ENCODE data around the gene SAMSN1. TPM values are rescaled to one million over a fixed set of nuclear protein-coding genes. Genes with fewer than 3 reads are reported as not detected.

SAMSN1 gene
- polyA plus RNA-seq, 1 of the 3 experiments (the other 2 are of a cell fraction): not detected

DNA sequence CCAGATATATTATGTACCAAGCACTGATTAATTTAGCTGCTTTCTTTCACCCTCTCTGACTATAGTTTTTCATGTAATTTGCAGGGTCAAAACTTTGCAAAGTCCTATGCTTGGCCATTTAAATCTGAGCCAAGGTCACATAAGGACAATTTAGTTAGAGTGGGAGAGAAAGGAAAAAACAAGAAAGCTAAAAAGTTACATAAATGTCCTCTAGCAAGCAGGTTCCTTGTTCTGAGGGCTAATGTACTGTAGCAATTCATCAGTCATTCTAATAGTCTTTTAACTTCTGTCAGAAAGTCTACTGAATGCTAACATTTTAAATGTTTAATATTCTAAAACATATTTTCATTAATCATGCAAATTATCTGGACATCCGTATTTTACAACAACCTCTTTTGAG lies 68.3 kb downstream of the SAMSN1 start:
- H2AFZ ChIP-seq (ENCODE audit: low read depth): no peak overlapping the region
- no peaks in the 10 kb centered on the region for H4K20me1 ChIP-seq (ENCODE audit: insufficient read depth)
- CTCF ChIA-PET: no interaction called here
- WGBS (ENCODE audit: low lambda C conversion rate): 2% methylated on average over 1 of the region's 1 CpG
- DNase-seq: no peak
- no peak overlapping the region for H3K4me3 ChIP-seq (ENCODE audit: low read depth in 2 of 2, low read length in 1 of 2)
- H3K9me3 ChIP-seq: no peaks in the 10 kb centered on the region
- no peaks in the 10 kb centered on the region for H3K9me2 ChIP-seq
- no peaks in the 10 kb centered on the region for H3K79me2 ChIP-seq (ENCODE audit: insufficient read depth)
- no peaks in the 10 kb centered on the region for H3K36me3 ChIP-seq (replicated peaks in 1 of 2; ENCODE audit: control insufficient read depth in 1 of 2, insufficient read depth in 2 of 2, low read length in 1 of 2)
- H3K27me3 ChIP-seq (ENCODE audit: insufficient read depth): no peaks in the 10 kb centered on the region; the same call in 1 of the 2 replicates
- POLR2A ChIA-PET: no interaction called here
- no peaks in the 10 kb centered on the region for H3F3A ChIP-seq (replicated peaks; ENCODE audit: insufficient read depth)
- no peaks in the 10 kb centered on the region for H3K4me1 ChIP-seq (ENCODE audit: control insufficient read depth in 1 of 2, insufficient read depth in 2 of 2, low read depth in 1 of 2, low read length in 1 of 2)
- no peak overlapping the region for H3K9ac ChIP-seq
- no peak overlapping the region for H3K4me2 ChIP-seq
- no peak overlapping the region for H3K27ac ChIP-seq (ENCODE audit: low read depth in 2 of 2, low read length in 1 of 2)
- TF ChIP-seq FOXM1 (IDR thresholded peaks at IDR 0.05; ENCODE audit: low read depth) (no peak), RCOR1 (IDR thresholded peaks at IDR 0.05; ENCODE audit: low read length) (no peak), RFX5 (IDR thresholded peaks at IDR 0.05; ENCODE audit: low read length) (no peak), CTCF (IDR thresholded peaks at IDR 0.05) (no peak)
- TF ChIP-seq, protein P1, sequence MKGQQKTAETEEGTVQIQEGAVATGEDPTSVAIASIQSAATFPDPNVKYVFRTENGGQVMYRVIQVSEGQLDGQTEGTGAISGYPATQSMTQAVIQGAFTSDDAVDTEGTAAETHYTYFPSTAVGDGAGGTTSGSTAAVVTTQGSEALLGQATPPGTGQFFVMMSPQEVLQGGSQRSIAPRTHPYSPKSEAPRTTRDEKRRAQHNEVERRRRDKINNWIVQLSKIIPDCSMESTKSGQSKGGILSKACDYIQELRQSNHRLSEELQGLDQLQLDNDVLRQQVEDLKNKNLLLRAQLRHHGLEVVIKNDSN (IDR thresholded peaks at IDR 0.05; ENCODE audit: borderline replicate concordance, low read depth): no peak

DNA sequence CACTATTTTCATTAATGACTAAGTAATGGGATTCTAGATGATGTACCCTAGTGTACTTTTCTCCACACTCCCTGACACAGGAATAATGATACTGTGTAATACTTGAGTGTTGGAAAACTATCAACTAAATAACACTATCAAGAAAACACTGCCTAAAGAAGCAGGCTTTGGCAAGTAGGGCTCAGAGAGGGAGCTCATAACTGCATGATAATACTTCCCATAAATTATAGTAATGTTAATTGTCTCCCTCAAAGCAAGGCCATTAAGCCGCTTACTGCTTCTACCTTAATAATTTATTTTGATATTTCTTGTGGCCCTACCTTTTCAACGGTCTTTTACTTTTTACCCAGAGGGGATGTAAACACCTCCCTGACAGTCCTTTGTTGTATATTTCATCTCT lies 69.0 kb downstream of the SAMSN1 start:
- H3K9me3 ChIP-seq: no peaks in the 10 kb centered on the region
- H3K4me2 ChIP-seq: no peak overlapping the region
- H3K4me1 ChIP-seq (ENCODE audit: control insufficient read depth in 1 of 2, insufficient read depth in 2 of 2, low read depth in 1 of 2, low read length in 1 of 2): no peaks in the 10 kb centered on the region
- no peak overlapping the region for H2AFZ ChIP-seq (ENCODE audit: low read depth)
- WGBS (ENCODE audit: low lambda C conversion rate): 7% methylated on average over 2 of the region's 2 CpGs
- CTCF ChIA-PET: interaction anchor here (1.1 kb wide), 1 partner anchor 25 kb away, joined by 3 read pairs; no protein-coding TSS in a partner anchor
- TF ChIP-seq, protein P2, sequence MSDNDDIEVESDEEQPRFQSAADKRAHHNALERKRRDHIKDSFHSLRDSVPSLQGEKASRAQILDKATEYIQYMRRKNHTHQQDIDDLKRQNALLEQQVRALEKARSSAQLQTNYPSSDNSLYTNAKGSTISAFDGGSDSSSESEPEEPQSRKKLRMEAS (IDR thresholded peaks at IDR 0.05; ENCODE audit: low read depth): no peak
- TF ChIP-seq FOSL2 (IDR thresholded peaks at IDR 0.05; ENCODE audit: borderline replicate concordance, low read depth): no peak
- H3F3A ChIP-seq (replicated peaks; ENCODE audit: insufficient read depth): no peaks in the 10 kb centered on the region
- DNase-seq: no peak
- H3K79me2 ChIP-seq (ENCODE audit: insufficient read depth): no peaks in the 10 kb centered on the region
- no peaks in the 10 kb centered on the region for H3K9me2 ChIP-seq
- H3K36me3 ChIP-seq (replicated peaks in 1 of 2; ENCODE audit: control insufficient read depth in 1 of 2, insufficient read depth in 2 of 2, low read length in 1 of 2): no peaks in the 10 kb centered on the region
- H3K9ac ChIP-seq: no peak overlapping the region
- no peaks in the 10 kb centered on the region; the same call in 1 of the 2 replicates for H3K27me3 ChIP-seq (ENCODE audit: insufficient read depth)
- H3K27ac ChIP-seq (ENCODE audit: low read depth in 2 of 2, low read length in 1 of 2): no peak overlapping the region
- H3K4me3 ChIP-seq (ENCODE audit: low read depth in 2 of 2, low read length in 1 of 2): no peak overlapping the region
- no peaks in the 10 kb centered on the region for H4K20me1 ChIP-seq (ENCODE audit: insufficient read depth)
- POLR2A ChIA-PET: no interaction called here

DNA sequence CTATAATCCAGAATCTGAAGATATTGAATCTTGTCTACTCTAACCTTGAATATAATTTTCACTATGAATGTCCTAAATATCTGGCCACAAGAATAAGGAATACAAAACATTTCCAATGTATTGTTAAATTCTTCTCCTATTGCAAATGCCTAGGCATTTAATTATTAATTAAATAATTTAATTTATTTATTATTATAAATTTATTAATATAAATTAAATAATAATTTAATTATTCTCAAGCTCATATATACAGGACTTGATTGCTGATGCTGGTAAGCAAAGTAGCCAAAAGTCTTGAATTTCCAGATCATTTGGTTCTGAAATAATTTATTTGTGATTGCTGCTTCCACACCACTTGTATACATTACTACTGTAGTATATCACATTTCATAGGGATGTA lies 71.1 kb downstream of the SAMSN1 start:
- no peaks in the 10 kb centered on the region for H3K4me1 ChIP-seq (ENCODE audit: control insufficient read depth in 1 of 2, insufficient read depth in 2 of 2, low read depth in 1 of 2, low read length in 1 of 2)
- TF ChIP-seq GATA2 (CRISPR knock-in tag; IDR thresholded peaks at IDR 0.05) (no peak), SMC3 (IDR thresholded peaks at IDR 0.05; ENCODE audit: low read depth, low read length) (no peak), EP300 (IDR thresholded peaks at IDR 0.05; ENCODE audit: borderline replicate concordance in 1 of 2, low read depth in 1 of 2, low read length in 1 of 2) (no peak), JUND (IDR thresholded peaks at IDR 0.05) (no peak), RAD21 (IDR thresholded peaks at IDR 0.05; ENCODE audit: low read length) (no peak), YY1 (IDR thresholded peaks at IDR 0.05; ENCODE audit: low read depth) (no peak), TAF1 (IDR thresholded peaks at IDR 0.05; ENCODE audit: borderline replicate concordance, low read depth, low read length) (no peak), TCF12 (IDR thresholded peaks at IDR 0.05) (no peak)
- TF ChIP-seq, protein P3, sequence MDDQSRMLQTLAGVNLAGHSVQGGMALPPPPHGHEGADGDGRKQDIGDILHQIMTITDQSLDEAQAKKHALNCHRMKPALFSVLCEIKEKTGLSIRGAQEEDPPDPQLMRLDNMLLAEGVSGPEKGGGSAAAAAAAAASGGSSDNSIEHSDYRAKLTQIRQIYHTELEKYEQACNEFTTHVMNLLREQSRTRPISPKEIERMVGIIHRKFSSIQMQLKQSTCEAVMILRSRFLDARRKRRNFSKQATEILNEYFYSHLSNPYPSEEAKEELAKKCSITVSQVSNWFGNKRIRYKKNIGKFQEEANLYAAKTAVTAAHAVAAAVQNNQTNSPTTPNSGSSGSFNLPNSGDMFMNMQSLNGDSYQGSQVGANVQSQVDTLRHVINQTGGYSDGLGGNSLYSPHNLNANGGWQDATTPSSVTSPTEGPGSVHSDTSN (IDR thresholded peaks at IDR 0.05): no peak
- TF ChIP-seq, protein P4, sequence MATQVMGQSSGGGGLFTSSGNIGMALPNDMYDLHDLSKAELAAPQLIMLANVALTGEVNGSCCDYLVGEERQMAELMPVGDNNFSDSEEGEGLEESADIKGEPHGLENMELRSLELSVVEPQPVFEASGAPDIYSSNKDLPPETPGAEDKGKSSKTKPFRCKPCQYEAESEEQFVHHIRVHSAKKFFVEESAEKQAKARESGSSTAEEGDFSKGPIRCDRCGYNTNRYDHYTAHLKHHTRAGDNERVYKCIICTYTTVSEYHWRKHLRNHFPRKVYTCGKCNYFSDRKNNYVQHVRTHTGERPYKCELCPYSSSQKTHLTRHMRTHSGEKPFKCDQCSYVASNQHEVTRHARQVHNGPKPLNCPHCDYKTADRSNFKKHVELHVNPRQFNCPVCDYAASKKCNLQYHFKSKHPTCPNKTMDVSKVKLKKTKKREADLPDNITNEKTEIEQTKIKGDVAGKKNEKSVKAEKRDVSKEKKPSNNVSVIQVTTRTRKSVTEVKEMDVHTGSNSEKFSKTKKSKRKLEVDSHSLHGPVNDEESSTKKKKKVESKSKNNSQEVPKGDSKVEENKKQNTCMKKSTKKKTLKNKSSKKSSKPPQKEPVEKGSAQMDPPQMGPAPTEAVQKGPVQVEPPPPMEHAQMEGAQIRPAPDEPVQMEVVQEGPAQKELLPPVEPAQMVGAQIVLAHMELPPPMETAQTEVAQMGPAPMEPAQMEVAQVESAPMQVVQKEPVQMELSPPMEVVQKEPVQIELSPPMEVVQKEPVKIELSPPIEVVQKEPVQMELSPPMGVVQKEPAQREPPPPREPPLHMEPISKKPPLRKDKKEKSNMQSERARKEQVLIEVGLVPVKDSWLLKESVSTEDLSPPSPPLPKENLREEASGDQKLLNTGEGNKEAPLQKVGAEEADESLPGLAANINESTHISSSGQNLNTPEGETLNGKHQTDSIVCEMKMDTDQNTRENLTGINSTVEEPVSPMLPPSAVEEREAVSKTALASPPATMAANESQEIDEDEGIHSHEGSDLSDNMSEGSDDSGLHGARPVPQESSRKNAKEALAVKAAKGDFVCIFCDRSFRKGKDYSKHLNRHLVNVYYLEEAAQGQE (IDR thresholded peaks at IDR 0.05; ENCODE audit: low read depth, low read length): no peak

More for the DNA sequence above, 71.1 kb downstream of the SAMSN1 start:
- H3K36me3 ChIP-seq (replicated peaks in 1 of 2; ENCODE audit: control insufficient read depth in 1 of 2, insufficient read depth in 2 of 2, low read length in 1 of 2): no peaks in the 10 kb centered on the region
- no peaks in the 10 kb centered on the region for H3K9me3 ChIP-seq
- no peak overlapping the region for H3K9ac ChIP-seq
- H3K9me2 ChIP-seq: no peaks in the 10 kb centered on the region
- H3K27me3 ChIP-seq (ENCODE audit: insufficient read depth): no peaks in the 10 kb centered on the region
- H3K79me2 ChIP-seq (ENCODE audit: insufficient read depth): no peaks in the 10 kb centered on the region
- no peak overlapping the region for H3K4me2 ChIP-seq
- DNase-seq: no peak
- no peaks in the 10 kb centered on the region for H3F3A ChIP-seq (replicated peaks; ENCODE audit: insufficient read depth)
- H3K27ac ChIP-seq (ENCODE audit: low read depth in 2 of 2, low read length in 1 of 2): no peak overlapping the region
- H2AFZ ChIP-seq (ENCODE audit: low read depth): no peak overlapping the region
- POLR2A ChIA-PET: no interaction called here
- CTCF ChIA-PET: no interaction called here
- H3K4me3 ChIP-seq (ENCODE audit: low read depth in 2 of 2, low read length in 1 of 2): no peak overlapping the region
- no peaks in the 10 kb centered on the region for H4K20me1 ChIP-seq (ENCODE audit: insufficient read depth)

Data from SK-N-SH (cell line).